GM12892 (cell line): ENCODE results near the gene BDNF.

Source experiments
- POLR2A ChIP-seq: IDR thresholded peaks from 2 replicates; pipeline ENCODE4 v1.6.1; 2011; ENCODE audit warnings: low read depth, low read length, control low read depth
- POLR2AphosphoS5 ChIP-seq: IDR thresholded peaks from 2 replicates; pipeline ENCODE4 v1.6.1; 2011; ENCODE audit warnings: low read depth, low read length, control low read depth
- TAF1 ChIP-seq: IDR thresholded peaks from 2 replicates; pipeline ENCODE4 v1.6.1; 2011; ENCODE audit warnings: low read depth, mild to moderate bottlenecking, control low read depth, low read length, borderline replicate concordance

DNA sequence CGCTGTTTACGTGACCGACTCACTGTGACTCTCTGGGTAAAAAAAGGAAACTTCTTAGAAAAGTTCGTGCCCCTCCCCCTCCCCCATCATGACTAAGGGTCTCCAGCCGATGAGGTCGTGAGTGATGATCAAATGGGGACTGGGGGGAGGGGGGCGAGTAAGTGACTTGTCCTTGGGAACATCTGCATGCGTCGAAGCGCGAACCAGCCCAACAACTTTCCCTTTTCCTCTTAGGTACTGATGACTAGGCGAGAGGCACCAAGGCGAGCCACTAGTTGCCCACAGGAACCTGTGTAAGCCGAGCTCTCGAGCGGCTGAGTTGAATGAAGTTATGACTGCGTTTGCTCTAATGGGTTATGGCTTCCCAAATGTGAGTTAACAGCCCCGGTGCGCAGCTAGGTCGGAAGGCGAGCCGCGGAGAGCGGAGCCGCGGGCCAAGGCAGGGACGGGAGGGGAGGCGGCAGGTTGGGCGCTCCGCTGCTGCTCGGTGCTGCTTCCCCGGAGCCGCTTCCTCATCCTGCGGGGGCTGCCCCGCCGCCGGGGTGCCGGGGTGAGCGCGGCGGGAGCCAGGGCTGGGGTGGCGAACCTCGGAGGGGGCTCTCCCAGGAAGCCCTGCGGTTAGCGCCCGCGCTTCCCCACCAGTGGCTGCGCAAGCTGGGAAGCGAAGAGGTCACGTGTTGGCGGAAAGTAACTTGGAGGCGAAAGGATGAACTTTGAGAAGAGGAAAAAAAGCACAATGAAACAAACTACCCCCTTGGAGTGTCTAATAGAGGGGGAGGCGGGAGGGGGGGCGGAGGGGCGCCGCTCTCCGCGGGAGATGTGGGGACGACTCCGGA, 22.1 kb upstream of the BDNF start:
- TF ChIP-seq TAF1 (no peak), POLR2AphosphoS5 (no peak), POLR2A (no peak)
